Endothelial cell of umbilical vein (primary cell): ENCODE measurements around the gene KLF16.

Source experiments
- FOS ChIP-seq: IDR thresholded peaks from 2 replicates; pipeline ENCODE4 v1.6.1; 2011; ENCODE audit warnings: mild to moderate bottlenecking, low read length, moderate library complexity, borderline replicate concordance; ENCODE audit not compliant: insufficient read depth
- TF ChIP-seq, protein P1 (sequence below), 2 donors: IDR thresholded peaks; 1 replicate in 1 of 2; 2 replicates in 1 of 2; pipeline ENCODE4 v1.5.1; 2011; ENCODE audit warnings: low read length in 2 of 2, mild to moderate bottlenecking in 2 of 2, moderate library complexity in 2 of 2, control low read depth in 1 of 2, inconsistent platforms in 1 of 2, low read depth in 1 of 2; ENCODE audit not compliant: insufficient read depth in 1 of 2; ENCODE audit errors: extremely low read depth in 1 of 2

DNA sequence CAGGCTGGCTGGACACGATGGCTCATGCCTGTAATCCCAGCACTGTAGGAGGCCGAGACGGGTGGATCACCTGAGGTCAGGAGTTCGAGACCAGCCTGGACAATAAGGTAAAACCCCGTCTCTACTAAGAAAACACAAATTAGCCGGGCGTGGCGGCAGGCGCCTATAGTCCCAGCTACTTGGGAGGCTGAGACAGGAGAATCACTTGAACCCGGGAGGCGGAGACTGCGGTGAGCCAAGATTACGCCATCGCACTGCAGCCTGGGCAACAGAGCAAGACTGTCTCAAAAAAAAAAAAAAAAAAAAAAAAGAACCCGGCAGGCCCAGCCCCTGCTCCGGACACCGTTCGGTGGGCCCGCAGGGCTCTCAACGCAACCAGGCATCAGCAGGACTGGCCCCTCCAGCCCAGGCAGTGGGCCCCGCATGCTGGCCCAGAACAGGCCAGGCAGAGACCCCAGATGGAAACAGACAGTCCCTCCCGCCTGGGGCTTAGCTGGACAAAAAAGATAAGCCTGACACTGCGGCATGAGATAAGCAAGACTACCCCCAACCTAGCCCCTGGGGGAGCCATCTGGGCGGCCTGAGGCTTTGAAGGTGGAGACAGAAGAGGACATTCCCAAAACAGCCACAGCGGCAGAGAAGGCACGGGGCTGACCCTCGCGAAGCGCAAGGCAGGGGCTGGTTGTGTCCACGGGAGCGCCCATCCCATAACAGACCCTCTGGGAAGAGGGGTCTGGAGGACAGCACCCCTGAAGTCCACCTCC lies 26.7 kb downstream of the KLF16 start:
- TF ChIP-seq FOS: no peak
- TF ChIP-seq, protein P1, sequence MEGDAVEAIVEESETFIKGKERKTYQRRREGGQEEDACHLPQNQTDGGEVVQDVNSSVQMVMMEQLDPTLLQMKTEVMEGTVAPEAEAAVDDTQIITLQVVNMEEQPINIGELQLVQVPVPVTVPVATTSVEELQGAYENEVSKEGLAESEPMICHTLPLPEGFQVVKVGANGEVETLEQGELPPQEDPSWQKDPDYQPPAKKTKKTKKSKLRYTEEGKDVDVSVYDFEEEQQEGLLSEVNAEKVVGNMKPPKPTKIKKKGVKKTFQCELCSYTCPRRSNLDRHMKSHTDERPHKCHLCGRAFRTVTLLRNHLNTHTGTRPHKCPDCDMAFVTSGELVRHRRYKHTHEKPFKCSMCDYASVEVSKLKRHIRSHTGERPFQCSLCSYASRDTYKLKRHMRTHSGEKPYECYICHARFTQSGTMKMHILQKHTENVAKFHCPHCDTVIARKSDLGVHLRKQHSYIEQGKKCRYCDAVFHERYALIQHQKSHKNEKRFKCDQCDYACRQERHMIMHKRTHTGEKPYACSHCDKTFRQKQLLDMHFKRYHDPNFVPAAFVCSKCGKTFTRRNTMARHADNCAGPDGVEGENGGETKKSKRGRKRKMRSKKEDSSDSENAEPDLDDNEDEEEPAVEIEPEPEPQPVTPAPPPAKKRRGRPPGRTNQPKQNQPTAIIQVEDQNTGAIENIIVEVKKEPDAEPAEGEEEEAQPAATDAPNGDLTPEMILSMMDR (IDR thresholded peaks at IDR 0.05; ENCODE audit: extremely low read depth in 1 of 2, insufficient read depth in 1 of 2, low read depth in 1 of 2, low read length in 2 of 2): no peak
